ENCODE results near the gene MAN2A2.

DNA sequence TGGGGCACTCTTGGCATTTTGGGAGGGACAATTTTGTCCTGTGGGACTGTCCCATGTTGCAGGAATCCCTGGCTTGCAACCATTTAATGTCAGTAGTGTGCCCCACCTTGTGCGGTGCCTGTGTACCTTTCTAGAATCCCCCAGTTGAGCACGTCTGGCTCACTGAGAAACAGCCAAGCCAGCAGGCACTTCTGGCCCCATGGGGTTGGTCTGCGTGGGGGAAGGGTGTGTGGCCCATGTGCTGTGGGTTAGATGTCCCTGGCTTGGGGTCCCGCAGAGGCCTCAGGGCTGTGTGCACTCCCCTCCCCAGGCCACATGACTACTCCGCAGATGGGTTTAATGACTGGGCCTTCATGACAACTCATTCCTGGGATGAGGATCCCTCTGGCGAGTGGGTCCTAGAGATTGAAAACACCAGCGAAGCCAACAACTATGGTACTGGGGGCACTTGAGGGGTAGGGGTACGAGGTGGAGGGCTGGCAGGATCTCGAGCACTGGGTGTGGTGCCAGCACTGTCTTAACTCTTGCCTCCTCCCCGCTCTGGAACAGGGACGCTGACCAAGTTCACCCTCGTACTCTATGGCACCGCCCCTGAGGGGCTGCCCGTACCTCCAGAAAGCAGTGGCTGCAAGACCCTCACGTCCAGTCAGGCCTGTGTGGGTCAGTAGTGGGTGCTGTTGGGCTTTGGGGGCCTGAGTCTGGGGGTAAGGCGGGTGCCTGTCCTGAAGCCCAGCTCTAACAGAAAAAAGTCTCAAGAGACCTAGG lies 22.5 kb upstream of the MAN2A2 start:
- TF ChIP-seq RARB (CRISPR knock-in tag; IDR thresholded peaks at IDR 0.05) (no peak), ZNF70 (CRISPR knock-in tag; IDR thresholded peaks at IDR 0.05) (no peak)
- TF ChIP-seq, protein P1, sequence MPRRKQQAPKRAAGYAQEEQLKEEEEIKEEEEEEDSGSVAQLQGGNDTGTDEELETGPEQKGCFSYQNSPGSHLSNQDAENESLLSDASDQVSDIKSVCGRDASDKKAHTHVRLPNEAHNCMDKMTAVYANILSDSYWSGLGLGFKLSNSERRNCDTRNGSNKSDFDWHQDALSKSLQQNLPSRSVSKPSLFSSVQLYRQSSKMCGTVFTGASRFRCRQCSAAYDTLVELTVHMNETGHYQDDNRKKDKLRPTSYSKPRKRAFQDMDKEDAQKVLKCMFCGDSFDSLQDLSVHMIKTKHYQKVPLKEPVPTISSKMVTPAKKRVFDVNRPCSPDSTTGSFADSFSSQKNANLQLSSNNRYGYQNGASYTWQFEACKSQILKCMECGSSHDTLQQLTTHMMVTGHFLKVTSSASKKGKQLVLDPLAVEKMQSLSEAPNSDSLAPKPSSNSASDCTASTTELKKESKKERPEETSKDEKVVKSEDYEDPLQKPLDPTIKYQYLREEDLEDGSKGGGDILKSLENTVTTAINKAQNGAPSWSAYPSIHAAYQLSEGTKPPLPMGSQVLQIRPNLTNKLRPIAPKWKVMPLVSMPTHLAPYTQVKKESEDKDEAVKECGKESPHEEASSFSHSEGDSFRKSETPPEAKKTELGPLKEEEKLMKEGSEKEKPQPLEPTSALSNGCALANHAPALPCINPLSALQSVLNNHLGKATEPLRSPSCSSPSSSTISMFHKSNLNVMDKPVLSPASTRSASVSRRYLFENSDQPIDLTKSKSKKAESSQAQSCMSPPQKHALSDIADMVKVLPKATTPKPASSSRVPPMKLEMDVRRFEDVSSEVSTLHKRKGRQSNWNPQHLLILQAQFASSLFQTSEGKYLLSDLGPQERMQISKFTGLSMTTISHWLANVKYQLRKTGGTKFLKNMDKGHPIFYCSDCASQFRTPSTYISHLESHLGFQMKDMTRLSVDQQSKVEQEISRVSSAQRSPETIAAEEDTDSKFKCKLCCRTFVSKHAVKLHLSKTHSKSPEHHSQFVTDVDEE (CRISPR knock-in tag; IDR thresholded peaks at IDR 0.05): no peak
- TF ChIP-seq, protein P2, sequence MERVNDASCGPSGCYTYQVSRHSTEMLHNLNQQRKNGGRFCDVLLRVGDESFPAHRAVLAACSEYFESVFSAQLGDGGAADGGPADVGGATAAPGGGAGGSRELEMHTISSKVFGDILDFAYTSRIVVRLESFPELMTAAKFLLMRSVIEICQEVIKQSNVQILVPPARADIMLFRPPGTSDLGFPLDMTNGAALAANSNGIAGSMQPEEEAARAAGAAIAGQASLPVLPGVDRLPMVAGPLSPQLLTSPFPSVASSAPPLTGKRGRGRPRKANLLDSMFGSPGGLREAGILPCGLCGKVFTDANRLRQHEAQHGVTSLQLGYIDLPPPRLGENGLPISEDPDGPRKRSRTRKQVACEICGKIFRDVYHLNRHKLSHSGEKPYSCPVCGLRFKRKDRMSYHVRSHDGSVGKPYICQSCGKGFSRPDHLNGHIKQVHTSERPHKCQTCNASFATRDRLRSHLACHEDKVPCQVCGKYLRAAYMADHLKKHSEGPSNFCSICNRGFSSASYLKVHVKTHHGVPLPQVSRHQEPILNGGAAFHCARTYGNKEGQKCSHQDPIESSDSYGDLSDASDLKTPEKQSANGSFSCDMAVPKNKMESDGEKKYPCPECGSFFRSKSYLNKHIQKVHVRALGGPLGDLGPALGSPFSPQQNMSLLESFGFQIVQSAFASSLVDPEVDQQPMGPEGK (CRISPR knock-in tag; IDR thresholded peaks at IDR 0.05; ENCODE audit: borderline replicate concordance): no peak
- TF ChIP-seq, protein P3, sequence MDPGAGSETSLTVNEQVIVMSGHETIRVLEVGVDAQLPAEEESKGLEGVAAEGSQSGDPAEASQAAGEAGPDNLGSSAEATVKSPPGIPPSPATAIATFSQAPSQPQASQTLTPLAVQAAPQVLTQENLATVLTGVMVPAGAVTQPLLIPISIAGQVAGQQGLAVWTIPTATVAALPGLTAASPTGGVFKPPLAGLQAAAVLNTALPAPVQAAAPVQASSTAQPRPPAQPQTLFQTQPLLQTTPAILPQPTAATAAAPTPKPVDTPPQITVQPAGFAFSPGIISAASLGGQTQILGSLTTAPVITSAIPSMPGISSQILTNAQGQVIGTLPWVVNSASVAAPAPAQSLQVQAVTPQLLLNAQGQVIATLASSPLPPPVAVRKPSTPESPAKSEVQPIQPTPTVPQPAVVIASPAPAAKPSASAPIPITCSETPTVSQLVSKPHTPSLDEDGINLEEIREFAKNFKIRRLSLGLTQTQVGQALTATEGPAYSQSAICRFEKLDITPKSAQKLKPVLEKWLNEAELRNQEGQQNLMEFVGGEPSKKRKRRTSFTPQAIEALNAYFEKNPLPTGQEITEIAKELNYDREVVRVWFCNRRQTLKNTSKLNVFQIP (CRISPR knock-in tag; IDR thresholded peaks at IDR 0.05; ENCODE audit: borderline replicate concordance, low read depth): no peak
- TF ChIP-seq, protein P4, sequence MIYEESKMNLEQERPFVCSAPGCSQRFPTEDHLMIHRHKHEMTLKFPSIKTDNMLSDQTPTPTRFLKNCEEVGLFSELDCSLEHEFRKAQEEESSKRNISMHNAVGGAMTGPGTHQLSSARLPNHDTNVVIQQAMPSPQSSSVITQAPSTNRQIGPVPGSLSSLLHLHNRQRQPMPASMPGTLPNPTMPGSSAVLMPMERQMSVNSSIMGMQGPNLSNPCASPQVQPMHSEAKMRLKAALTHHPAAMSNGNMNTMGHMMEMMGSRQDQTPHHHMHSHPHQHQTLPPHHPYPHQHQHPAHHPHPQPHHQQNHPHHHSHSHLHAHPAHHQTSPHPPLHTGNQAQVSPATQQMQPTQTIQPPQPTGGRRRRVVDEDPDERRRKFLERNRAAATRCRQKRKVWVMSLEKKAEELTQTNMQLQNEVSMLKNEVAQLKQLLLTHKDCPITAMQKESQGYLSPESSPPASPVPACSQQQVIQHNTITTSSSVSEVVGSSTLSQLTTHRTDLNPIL (CRISPR knock-in tag; IDR thresholded peaks at IDR 0.05; ENCODE audit: low read depth): no peak

All from SK-N-SH treated with all-trans-retinoic acid at 6 μM for 48 hours (cell line).